ENCODE measurements around the gene SAMD9.
"Not testable (repeated sequence)": the region's sequence is repeated elsewhere in the genome, so short reads cannot be mapped to it uniquely, and the experiment has no call there.

SAMD9 gene

GRCh38 chr7:93062599-93062998 lies 55.2 kb downstream of the SAMD9 start:
- no peak for DNase-seq
- TF ChIP-seq GATA1 (IDR thresholded peaks at IDR 0.05; ENCODE audit: low read depth, low read length) (no peak), POLR2A (IDR thresholded peaks at IDR 0.05; ENCODE audit: low read length) (no peak)

- DNase-seq, result no peak
- TF ChIP-seq POLR2A (IDR thresholded peaks at IDR 0.05; ENCODE audit: low read length) (no peak), GATA1 (IDR thresholded peaks at IDR 0.05; ENCODE audit: low read depth, low read length) (no peak)
Measured at GRCh38 chr7:93060865-93061264, 56.9 kb downstream of the SAMD9 start.

GRCh38 chr7:93060025-93060424 lies 57.8 kb downstream of the SAMD9 start:
- DNase-seq, result no peak
- TF ChIP-seq POLR2A (IDR thresholded peaks at IDR 0.05; ENCODE audit: low read length) (no peak), GATA1 (IDR thresholded peaks at IDR 0.05; ENCODE audit: low read depth, low read length) (no peak)

GRCh38 chr7:93056621-93057020 lies 61.2 kb downstream of the SAMD9 start:
- not testable (repeated sequence) for DNase-seq

GRCh38 chr7:93055543-93056107 lies 62.2 kb downstream of the SAMD9 start:
- no peak for TF ChIP-seq POLR2A (IDR thresholded peaks at IDR 0.05; ENCODE audit: low read length)
- TF ChIP-seq GATA1 (IDR thresholded peaks at IDR 0.05; ENCODE audit: low read depth, low read length), result no peak

GRCh38 chr7:93054975-93055374 lies 62.8 kb downstream of the SAMD9 start:
- DNase-seq, result no peak

More at GRCh38 chr7:93055543-93056107, 62.2 kb downstream of the SAMD9 start:
- DNase-seq, result peak; percentile 50 to 66

GRCh38 chr7:93053949-93054943 lies 63.5 kb downstream of the SAMD9 start:
- DNase-seq, result no peak
- TF ChIP-seq POLR2A (IDR thresholded peaks at IDR 0.05; ENCODE audit: low read length) (no peak), GATA1 (IDR thresholded peaks at IDR 0.05; ENCODE audit: low read depth, low read length) (no peak)

More at GRCh38 chr7:93054975-93055374, 62.8 kb downstream of the SAMD9 start:
- TF ChIP-seq POLR2A (IDR thresholded peaks at IDR 0.05; ENCODE audit: low read length), result no peak
- TF ChIP-seq GATA1 (IDR thresholded peaks at IDR 0.05; ENCODE audit: low read depth, low read length), result no peak

- peak; percentile 12 to 55 for DNase-seq
- TF ChIP-seq POLR2A (IDR thresholded peaks at IDR 0.05; ENCODE audit: low read length), result no peak
- no peak for TF ChIP-seq GATA1 (IDR thresholded peaks at IDR 0.05; ENCODE audit: low read depth, low read length)
Measured at GRCh38 chr7:93053209-93053948, 64.4 kb downstream of the SAMD9 start.

- TF ChIP-seq GATA1 (IDR thresholded peaks at IDR 0.05; ENCODE audit: low read depth, low read length) (no peak), POLR2A (IDR thresholded peaks at IDR 0.05; ENCODE audit: low read length) (no peak)
- no peak for DNase-seq
Measured at GRCh38 chr7:93051660-93052059, 66.1 kb downstream of the SAMD9 start.
